SH-SY5Y (cell line): Measurements from ENCODE around the gene CD52.

Experiments used
- GATA2 ChIP-seq: IDR thresholded peaks from 2 replicates; pipeline ENCODE4 v1.6.1; 2011; ENCODE audit warnings: mild to moderate bottlenecking, low read depth, low read length
- GATA3 ChIP-seq: IDR thresholded peaks from 2 replicates; pipeline ENCODE4 v1.6.1; 2011; ENCODE audit warnings: low read depth, mild to moderate bottlenecking, low read length, moderate library complexity

Gene CD52

GRCh38 chr1:26361605-26362122 is 43.9 kb downstream of the CD52 start:
- TF ChIP-seq GATA3, result no peak
- no peak for TF ChIP-seq GATA2

- TF ChIP-seq GATA2 (no peak), GATA3 (no peak)
Observed at GRCh38 chr1:26362331-26362730, 44.6 kb downstream of the CD52 start.

GRCh38 chr1:26363549-26364448 is 46.0 kb downstream of the CD52 start:
- no peak for TF ChIP-seq GATA3
- TF ChIP-seq GATA2, result no peak

GRCh38 chr1:26364956-26365355 is 47.2 kb downstream of the CD52 start:
- no peak for TF ChIP-seq GATA2
- no peak for TF ChIP-seq GATA3

- TF ChIP-seq GATA3 (no peak), GATA2 (no peak)
Observed at GRCh38 chr1:26367441-26367840, 49.7 kb downstream of the CD52 start.

- TF ChIP-seq GATA3, result no peak
- TF ChIP-seq GATA2, result no peak
Observed at GRCh38 chr1:26368006-26368405, 50.2 kb downstream of the CD52 start.

- no peak for TF ChIP-seq GATA3
- TF ChIP-seq GATA2, result no peak
Observed at GRCh38 chr1:26368486-26368885, 50.7 kb downstream of the CD52 start.
